NCI-H2227 (cell line): ENCODE results near the gene KRTAP10-3.
"Not testable (repeated sequence)": the region's sequence is repeated elsewhere in the genome, so short reads cannot be mapped to it uniquely, and the experiment has no call there.

ENCODE experiments used
- DNase-seq: peaks from one replicate; lab custom pipeline; 2025; ENCODE audit not compliant: unreplicated experiment; lab: John Stamatoyannopoulos, UW

KRTAP10-3 gene

GRCh38 chr21:44550285-44550684, 8.3 kb downstream of the KRTAP10-3 start:
- DNase-seq: not testable (repeated sequence)

GRCh38 chr21:44549525-44550211, 8.9 kb downstream of the KRTAP10-3 start:
- DNase-seq: no peak

DNA sequence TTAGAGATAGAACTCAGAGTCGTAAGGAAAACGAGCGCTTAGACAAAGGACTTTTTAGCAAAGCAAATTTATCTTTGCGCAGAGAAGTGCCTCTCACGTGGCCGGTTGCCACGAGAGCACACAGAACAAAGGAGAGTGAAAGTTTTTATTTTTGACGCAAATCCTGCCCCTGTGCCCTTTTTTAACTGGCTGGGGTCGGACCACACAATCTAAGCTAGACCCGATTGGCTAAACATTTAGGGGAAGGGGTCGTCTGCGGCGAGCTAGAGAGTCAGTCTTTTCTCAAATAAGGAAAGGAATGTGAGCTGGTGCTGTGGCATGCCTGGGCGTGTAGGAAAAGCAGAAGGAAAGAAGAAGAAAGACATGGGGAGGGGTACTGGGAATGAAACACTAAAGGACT, 9.7 kb downstream of the KRTAP10-3 start:
- DNase-seq: no peak

DNA sequence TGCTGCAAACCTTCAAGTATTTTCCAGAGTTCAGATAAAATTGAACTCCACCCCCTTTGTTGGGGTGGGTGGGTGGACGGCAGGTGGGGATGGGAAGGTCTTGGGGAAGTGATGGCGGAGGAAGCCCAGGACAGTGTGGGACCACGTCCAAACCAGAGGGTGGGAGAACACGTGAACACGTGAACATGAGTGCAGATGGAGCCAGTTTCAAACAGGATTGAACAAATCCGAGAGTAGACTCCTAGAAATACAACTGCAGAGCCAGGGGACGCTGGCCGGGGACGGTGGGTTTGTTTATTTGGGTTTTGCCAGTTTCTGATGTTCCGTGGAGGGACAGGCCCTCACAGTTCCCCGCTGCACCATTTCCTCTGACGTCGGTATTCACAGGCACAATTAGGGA, 10.2 kb downstream of the KRTAP10-3 start:
- DNase-seq: no peak

DNA sequence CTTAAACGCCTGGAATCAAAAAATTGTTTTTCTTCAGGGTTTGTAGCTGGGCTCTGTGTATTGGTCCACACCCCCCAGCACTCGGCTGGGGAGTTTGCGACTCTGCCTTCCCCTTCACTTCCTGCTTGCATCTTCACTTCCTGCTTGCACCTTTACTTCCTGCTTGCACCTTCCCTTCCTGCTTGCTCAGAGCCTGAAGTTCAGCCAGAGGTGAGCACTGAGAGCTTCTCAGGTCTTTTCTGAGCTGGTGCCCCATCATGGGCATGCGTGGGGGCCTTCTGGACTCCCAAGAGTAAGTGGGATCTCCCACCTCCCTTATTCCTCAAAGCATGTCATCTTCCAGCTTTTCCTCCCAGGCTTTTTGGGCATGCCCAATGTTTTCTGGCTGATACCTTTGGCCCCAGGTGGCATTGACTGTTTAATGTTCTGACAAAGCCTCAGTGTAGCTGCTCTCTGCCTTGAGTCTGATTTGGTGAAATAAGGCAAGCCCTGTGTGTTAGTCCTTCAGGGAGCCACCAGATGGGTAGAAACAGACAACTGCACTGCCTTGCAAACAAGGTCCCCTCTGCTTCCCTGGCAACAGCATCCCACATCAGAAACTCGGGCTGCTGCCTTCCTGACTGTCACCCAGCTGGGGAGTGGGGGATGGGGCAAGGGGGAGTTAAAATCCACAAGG, 10.8 kb downstream of the KRTAP10-3 start:
- DNase-seq: no peak

- no peak for DNase-seq
Measured at GRCh38 chr21:44544566-44544965, 14.0 kb downstream of the KRTAP10-3 start.

GRCh38 chr21:44542716-44543115, 15.9 kb downstream of the KRTAP10-3 start:
- DNase-seq: no peak

GRCh38 chr21:44540741-44541288, 17.8 kb downstream of the KRTAP10-3 start:
- DNase-seq: no peak

DNA sequence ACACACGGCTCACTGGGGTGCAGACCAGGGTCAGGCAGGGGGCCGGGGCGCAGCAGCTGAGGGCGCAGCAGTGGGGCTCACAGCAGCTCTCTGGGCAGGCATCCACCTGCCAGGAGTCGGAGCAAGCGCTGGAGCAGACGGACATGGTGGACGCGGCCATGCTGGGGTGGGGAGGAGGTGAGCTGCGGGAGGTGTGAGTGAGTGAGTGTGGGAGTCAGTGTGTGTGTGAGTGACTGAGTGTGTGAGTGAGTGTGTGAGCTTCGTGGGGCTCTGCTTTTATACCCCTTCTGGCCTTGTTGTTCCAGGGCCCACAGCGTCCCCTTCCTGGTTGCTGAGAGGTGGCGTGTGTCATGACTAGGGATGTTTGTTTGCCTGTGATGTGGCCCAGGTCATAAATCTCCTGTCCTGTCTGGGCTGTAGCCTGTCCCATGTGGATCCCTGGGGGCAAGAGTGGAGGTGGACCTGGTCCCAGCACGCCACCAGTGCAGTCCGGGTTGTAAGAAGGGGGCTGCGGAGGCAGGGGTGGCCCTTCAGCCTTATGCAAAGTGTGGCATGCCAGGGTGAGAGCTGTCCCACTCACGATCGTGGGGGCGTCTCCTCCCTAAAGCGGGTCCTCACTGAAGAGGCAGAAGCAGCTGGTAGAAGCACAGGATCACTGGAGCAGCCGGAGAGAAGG, 18.5 kb downstream of the KRTAP10-3 start, which contains the start of gene KRTAP10-1:
TSS of gene KRTAP10-1 (minus strand) at position 205 of the 676 bp plus-strand sequence. CDS start at position 160, 45 bp downstream.
- no peak for DNase-seq

- no peak for DNase-seq
Measured at GRCh38 chr21:44539046-44539445, 19.5 kb downstream of the KRTAP10-3 start.

DNA sequence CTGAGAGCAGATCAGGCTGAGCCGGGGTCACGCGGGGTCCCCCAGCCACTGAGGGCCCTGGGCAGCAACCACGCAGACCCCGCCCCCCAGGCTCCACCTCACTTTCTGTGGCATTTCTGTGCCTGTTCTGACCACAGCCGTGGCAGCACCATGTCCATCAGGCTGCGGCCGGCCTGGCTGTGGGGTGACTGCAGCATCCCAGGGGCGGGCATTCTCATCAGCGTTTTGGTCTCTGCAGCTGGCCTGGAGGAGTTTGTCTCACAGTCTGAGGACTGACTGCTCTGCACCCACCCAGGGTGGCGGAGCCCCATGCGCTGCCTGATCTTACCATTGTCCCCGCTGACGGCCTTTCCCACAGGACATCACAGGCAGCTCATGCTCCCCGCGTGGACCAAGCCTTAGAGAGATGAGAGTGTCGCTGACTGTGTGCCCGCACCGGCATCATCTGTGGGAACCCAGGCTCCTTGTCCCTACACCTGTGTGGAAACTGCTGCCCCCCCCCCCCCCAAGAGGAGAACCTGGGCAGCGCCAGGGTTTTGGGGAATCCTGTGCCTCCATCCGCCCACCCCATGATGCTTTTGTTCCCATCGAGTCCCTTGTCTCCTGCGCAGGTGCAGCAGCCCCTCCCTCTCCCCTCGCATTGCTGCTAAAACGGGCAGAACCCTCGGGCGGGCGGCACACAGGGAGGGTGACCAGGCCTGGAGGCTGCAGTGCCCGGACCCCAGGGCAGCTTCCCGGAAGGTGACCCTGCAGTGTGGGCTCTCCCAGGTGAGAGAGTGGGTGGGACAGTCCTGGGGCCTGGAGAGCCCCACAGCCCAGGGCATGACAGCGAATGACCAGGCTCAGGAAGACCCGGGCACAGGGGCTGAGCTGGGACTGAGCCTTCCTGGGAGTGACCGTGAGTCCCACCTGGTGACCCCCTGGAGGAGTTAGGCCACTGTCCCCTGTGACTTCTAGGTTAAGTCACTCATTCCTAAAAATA, 20.4 kb downstream of the KRTAP10-3 start:
- no peak for DNase-seq

- DNase-seq: no peak
Measured at GRCh38 chr21:44535963-44536362, 22.6 kb downstream of the KRTAP10-3 start.

GRCh38 chr21:44534688-44535087, 23.9 kb downstream of the KRTAP10-3 start:
- DNase-seq: no peak

DNA sequence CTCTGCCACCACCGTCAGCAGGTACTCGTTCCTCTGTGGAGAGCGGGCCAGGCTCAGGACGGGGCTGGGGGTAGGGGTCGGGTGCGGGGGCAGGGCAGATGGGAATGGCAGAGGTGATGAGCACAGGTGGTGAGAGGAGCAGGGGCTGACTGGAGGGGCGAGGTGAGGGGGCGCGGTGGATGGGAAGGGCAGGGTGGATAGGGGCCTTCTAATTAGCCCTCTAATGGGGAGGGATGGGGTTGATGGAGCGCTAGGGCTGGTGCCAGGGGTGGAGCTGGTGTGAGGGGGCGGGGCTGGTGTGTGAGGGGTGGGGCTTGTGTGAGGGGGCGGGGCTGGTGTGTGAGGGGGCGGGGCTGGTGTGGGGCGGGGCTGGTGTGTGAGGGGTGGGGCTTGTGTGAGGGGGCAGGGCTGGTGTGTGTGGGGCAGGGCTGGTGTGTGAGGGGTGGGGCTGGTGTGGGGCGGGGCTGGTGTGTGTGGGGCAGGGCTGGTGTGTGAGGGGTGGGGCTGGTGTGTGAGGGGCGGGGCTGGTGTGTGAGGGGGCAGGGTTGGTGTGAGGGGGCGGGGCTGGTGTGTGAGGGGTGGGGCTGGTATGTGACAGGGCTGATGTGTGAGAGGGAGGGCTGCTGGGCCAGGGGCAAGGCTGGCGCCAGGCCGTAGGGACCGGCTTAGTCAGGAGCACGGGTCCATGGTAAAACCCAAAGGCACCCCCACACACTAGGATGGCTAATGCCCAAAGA, 24.5 kb downstream of the KRTAP10-3 start:
- no peak for DNase-seq

GRCh38 chr21:44533121-44533890, 25.3 kb downstream of the KRTAP10-3 start:
- DNase-seq: no peak

GRCh38 chr21:44532712-44533111, 25.9 kb downstream of the KRTAP10-3 start:
- DNase-seq: no peak

DNA sequence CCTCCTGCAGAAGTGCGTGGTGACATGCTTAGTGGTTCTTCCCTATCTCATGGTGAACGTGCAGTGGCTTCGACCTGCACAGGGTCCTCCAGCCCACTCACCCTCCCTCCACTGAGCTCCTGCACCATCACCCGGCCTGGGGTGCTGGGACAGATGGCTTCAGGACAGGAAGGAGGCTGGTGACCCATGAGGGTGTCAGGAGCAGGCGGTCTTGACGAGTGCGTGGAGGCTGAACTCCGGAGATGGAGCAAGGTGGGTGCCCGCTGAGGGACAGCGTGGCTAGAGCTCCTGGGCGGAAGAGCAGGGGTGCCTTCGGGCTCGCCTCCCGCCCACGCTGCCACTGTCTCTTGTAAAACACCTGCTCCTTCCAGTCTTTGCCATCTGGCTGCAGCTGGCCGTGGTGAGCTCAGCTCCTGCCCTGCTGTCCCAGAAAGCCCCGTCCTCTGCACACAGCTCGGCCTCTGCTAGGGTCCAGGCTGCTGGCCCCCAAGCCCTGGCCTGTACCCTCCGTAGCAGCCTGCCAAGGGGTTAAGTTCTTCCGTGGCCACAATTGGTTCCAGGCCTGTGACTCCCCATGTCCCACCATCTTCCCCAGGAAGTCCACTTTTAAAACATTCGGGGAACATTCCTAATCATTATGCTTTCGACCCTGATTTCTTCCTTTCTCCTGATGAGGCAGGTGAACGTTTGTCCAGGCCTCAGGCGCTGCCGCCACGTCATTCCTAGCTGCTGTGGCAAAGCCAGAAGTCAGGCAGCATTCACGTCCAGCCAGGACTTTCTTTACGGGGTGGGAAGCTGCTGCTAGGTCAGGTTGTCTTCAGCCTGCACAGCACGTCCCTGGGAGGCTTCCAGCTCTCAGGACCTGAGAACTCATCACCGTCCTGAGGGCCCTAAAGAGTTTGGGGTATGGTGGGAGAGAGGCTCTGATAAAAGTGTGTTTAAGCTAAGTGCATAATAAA, 26.7 kb downstream of the KRTAP10-3 start:
- no peak for DNase-seq
